SK-N-SH treated with all-trans-retinoic acid at 6 μM for 48 hours (cell line): ENCODE measurements around the gene TNRC6B.

Experiments
- ATAC-seq: fragments of 200-7000 bp; cut with Tn5 transposase; 3 replicates; pipeline ENCODE4 v1.9.1; 2020; ENCODE audit warnings: mild to moderate bottlenecking, moderate library complexity
- BACH2 ChIP-seq: fragments of 250-450 bp; sonication (Bioruptor Pico); IDR thresholded peaks from 2 replicates; pipeline ENCODE4 v1.9.0; 2021; ENCODE audit warnings: mild to moderate bottlenecking, borderline replicate concordance
- CSDC2 ChIP-seq: fragments of 250-450 bp; sonication (Bioruptor Pico); IDR thresholded peaks from 2 replicates; pipeline ENCODE4 v1.5.0; 2020; ENCODE audit warnings: mild to moderate bottlenecking, moderate library complexity
- CSRNP3 ChIP-seq: fragments of 250-450 bp; sonication (Bioruptor Pico); IDR thresholded peaks from 2 replicates; pipeline ENCODE4 v1.5.1; 2021; ENCODE audit warnings: mild to moderate bottlenecking, moderate library complexity
- ESRRG ChIP-seq: fragments of 250-450 bp; sonication (Bioruptor Pico); IDR thresholded peaks from 2 replicates; pipeline ENCODE4 v1.6.1; 2021; ENCODE audit warnings: mild to moderate bottlenecking
- GLIS3 ChIP-seq: fragments of 250-450 bp; sonication (Bioruptor Pico); IDR thresholded peaks from 2 replicates; pipeline ENCODE4 v1.5.0; 2020; ENCODE audit warnings: mild to moderate bottlenecking, moderate library complexity
- ISL1 ChIP-seq: fragments of 250-450 bp; sonication (Bioruptor Pico); IDR thresholded peaks from 2 replicates; pipeline ENCODE4 v2.1.2; 2022; ENCODE audit warnings: mild to moderate bottlenecking, moderate library complexity
- OSR1 ChIP-seq: fragments of 250-450 bp; sonication (Bioruptor Pico); IDR thresholded peaks from 2 replicates; pipeline ENCODE4 v1.8.0; 2022; ENCODE audit warnings: moderate library complexity, mild to moderate bottlenecking, inconsistent platforms
- PPARA ChIP-seq: fragments of 250-450 bp; sonication (Bioruptor Pico); IDR thresholded peaks from 2 replicates; pipeline ENCODE4 v1.5.0; 2020; ENCODE audit warnings: mild to moderate bottlenecking, borderline replicate concordance
- RARB ChIP-seq: fragments of 250-450 bp; sonication (Bioruptor Pico); IDR thresholded peaks from 2 replicates; pipeline ENCODE4 v1.8.0; 2021; ENCODE audit warnings: mild to moderate bottlenecking, moderate library complexity
- SNAI2 ChIP-seq: fragments of 250-450 bp; sonication (Bioruptor Pico); IDR thresholded peaks from 2 replicates; pipeline ENCODE4 v1.5.0; 2020; ENCODE audit warnings: mild to moderate bottlenecking, moderate library complexity
- TCF4 ChIP-seq: fragments of 250-450 bp; sonication (Bioruptor Pico); IDR thresholded peaks from 2 replicates; pipeline ENCODE4 v1.8.0; 2021; ENCODE audit warnings: mild to moderate bottlenecking, moderate library complexity, borderline replicate concordance
- TOX ChIP-seq: fragments of 250-450 bp; sonication (Bioruptor Pico); IDR thresholded peaks from 2 replicates; pipeline ENCODE4 v1.8.0; 2021; ENCODE audit warnings: mild to moderate bottlenecking, moderate library complexity, borderline replicate concordance
- TSHZ2 ChIP-seq: fragments of 250-450 bp; sonication (Bioruptor Pico); IDR thresholded peaks from 2 replicates; pipeline ENCODE4 v1.5.0; 2020; ENCODE audit warnings: mild to moderate bottlenecking, moderate library complexity
- ZC3H10 ChIP-seq: fragments of 250-450 bp; sonication (Bioruptor Pico); IDR thresholded peaks from 2 replicates; pipeline ENCODE4 v1.5.1; 2021; ENCODE audit warnings: mild to moderate bottlenecking, moderate library complexity
- ZFP3 ChIP-seq: fragments of 250-450 bp; sonication (Bioruptor Pico); IDR thresholded peaks from 2 replicates; pipeline ENCODE4 v1.5.0; 2020; ENCODE audit warnings: mild to moderate bottlenecking, moderate library complexity
- ZFP30 ChIP-seq: fragments of 450-650 bp; formaldehyde crosslinking; IDR thresholded peaks from 2 replicates; pipeline ENCODE4 v1.5.0; 2022; ENCODE audit warnings: mild to moderate bottlenecking, moderate library complexity
- ZNF565 ChIP-seq: fragments of 450-650 bp; formaldehyde crosslinking; conservative IDR thresholded peaks from 2 replicates; pipeline ENCODE4 v1.5.0; 2020; ENCODE audit warnings: low read depth, mild to moderate bottlenecking, moderate library complexity
- ZNF70 ChIP-seq: fragments of 450-650 bp; formaldehyde crosslinking; IDR thresholded peaks from 2 replicates; pipeline ENCODE4 v1.5.0; 2020; ENCODE audit warnings: mild to moderate bottlenecking, moderate library complexity
- ZNF8 ChIP-seq: fragments of 450-650 bp; formaldehyde crosslinking; IDR thresholded peaks from 2 replicates; pipeline ENCODE4 v1.5.0; 2020; ENCODE audit warnings: mild to moderate bottlenecking, moderate library complexity
- TF ChIP-seq, protein P1 (sequence below): fragments of 250-450 bp; sonication (Bioruptor Pico); IDR thresholded peaks from 2 replicates; pipeline ENCODE4 v1.5.1; 2020; ENCODE audit warnings: low read depth, mild to moderate bottlenecking, moderate library complexity

TNRC6B gene

GRCh38 chr22:40322818-40323447 lies 145.2 kb downstream of the TNRC6B start:
- TF ChIP-seq GLIS3 (no peak), ZFP3 (CRISPR knock-in tag) (no peak), TCF4 (CRISPR knock-in tag) (no peak), ZFP30 (no peak), CSRNP3 (CRISPR knock-in tag) (no peak), OSR1 (CRISPR knock-in tag) (no peak), ZC3H10 (no peak), SNAI2 (CRISPR knock-in tag) (no peak), ISL1 (CRISPR knock-in tag) (no peak), TOX (no peak), ZNF565 (CRISPR knock-in tag) (no peak), ZNF8 (CRISPR knock-in tag) (no peak), CSDC2 (CRISPR knock-in tag) (no peak)
- TF ChIP-seq, protein P1, sequence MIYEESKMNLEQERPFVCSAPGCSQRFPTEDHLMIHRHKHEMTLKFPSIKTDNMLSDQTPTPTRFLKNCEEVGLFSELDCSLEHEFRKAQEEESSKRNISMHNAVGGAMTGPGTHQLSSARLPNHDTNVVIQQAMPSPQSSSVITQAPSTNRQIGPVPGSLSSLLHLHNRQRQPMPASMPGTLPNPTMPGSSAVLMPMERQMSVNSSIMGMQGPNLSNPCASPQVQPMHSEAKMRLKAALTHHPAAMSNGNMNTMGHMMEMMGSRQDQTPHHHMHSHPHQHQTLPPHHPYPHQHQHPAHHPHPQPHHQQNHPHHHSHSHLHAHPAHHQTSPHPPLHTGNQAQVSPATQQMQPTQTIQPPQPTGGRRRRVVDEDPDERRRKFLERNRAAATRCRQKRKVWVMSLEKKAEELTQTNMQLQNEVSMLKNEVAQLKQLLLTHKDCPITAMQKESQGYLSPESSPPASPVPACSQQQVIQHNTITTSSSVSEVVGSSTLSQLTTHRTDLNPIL = no peak
- no peak for ATAC-seq

- ATAC-seq = no peak
Measured at GRCh38 chr22:40323681-40324171, 146.0 kb downstream of the TNRC6B start.

More at GRCh38 chr22:40323681-40324171, 146.0 kb downstream of the TNRC6B start:
- TF ChIP-seq PPARA (no peak), ZFP3 (CRISPR knock-in tag) (no peak), RARB (CRISPR knock-in tag) (no peak), ZNF70 (no peak), CSRNP3 (CRISPR knock-in tag) (no peak), ESRRG (CRISPR knock-in tag) (no peak), OSR1 (CRISPR knock-in tag) (no peak), GLIS3 (no peak), TOX (no peak), CSDC2 (CRISPR knock-in tag) (no peak), ZNF565 (CRISPR knock-in tag) (no peak), TCF4 (CRISPR knock-in tag) (no peak), ISL1 (CRISPR knock-in tag) (no peak), SNAI2 (CRISPR knock-in tag) (no peak), BACH2 (CRISPR knock-in tag) (no peak), ZNF8 (CRISPR knock-in tag) (no peak), ZFP30 (no peak), TSHZ2 (CRISPR knock-in tag) (no peak)
- TF ChIP-seq, protein P1 = no peak
